GM18498 (cell line): ENCODE measurements around the gene PTPRN2.
"Not testable (repeated sequence)": the region's sequence is repeated elsewhere in the genome, so short reads cannot be mapped to it uniquely, and the experiment has no call there.

ENCODE experiments used
- ATAC-seq: cut with Tn5 transposase; IDR thresholded peaks from one replicate; pipeline ENCODE4 v1.9.1; 2021; ENCODE audit warnings: mild to moderate bottlenecking, moderate library complexity; ENCODE audit not compliant: unreplicated experiment

The PTPRN2 gene

DNA sequence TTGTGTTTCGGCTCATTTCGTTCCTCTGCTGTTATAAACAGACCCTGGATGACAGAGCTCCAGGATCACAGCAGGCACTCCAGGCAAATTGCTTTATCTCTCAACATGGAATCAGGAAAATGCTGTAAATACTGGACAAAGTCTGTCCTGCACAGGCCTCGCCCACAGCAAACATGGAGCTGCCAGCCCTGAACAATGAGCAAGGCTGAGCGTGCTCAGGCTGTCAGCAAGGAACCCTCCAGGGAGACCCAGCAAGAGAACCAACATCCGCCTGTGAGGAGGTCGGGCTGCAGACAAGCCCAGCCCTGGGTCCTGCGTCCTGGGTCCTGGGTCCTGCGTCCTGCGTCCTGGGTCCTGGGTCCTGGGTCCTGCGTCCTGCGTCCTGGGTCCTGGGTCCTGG, 180.8 kb downstream of the PTPRN2 start:
- ATAC-seq: no peak

DNA sequence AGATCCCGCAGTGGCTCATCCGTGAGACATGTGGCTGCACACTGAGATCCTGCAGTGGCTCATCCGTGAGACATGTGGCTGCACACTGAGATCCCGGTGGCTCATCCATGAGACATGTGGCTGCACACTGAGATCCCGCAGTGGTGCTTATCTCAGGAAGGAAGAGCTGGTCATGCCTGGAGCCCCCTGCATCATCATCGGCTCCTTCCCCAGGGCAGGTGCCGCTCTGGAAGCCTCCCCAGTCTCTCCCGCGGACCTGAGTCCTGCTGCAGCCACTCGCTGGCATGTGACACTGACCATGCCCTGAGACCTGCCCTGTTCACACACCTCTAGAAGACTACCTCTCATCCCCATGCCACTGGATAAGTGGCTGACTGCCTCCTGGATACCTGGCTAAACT, 181.3 kb downstream of the PTPRN2 start:
- no peak for ATAC-seq

DNA sequence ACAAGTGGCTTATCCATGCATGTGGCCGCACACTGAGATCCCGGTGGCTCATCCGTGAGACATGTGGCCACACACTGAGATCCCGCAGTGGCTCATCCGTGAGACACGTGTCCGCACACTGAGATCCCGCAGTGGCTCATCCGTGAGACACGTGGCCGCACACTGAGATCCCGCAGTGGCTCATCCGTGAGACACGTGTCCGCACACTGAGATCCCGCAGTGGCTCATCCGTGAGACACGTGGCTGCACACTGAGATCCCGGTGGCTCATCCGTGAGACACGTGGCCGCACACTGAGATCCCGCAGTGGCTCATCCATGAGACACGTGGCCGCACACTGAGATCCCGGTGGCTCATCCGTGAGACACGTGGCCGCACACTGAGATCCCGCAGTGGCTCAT, 181.9 kb downstream of the PTPRN2 start:
- ATAC-seq: not testable (repeated sequence)

DNA sequence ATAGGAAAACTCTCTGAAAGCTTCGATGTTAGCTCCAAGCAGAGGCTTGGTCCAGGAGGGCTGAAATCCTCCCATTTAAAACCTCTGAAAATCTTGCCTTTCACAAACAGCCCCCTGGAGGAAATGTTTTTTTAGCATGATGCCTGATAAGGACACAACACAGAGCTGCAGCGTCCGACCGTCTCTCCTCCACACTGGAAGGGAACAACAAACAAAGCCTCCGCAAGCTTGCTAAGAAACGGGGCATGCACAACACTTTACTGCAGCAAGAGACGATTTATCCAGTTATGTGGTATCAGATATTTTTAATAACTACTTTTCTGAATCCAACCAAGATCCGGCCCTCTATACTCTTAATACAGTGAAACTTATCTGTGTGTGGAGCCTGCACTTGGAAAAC, 182.3 kb downstream of the PTPRN2 start:
- ATAC-seq: no peak

DNA sequence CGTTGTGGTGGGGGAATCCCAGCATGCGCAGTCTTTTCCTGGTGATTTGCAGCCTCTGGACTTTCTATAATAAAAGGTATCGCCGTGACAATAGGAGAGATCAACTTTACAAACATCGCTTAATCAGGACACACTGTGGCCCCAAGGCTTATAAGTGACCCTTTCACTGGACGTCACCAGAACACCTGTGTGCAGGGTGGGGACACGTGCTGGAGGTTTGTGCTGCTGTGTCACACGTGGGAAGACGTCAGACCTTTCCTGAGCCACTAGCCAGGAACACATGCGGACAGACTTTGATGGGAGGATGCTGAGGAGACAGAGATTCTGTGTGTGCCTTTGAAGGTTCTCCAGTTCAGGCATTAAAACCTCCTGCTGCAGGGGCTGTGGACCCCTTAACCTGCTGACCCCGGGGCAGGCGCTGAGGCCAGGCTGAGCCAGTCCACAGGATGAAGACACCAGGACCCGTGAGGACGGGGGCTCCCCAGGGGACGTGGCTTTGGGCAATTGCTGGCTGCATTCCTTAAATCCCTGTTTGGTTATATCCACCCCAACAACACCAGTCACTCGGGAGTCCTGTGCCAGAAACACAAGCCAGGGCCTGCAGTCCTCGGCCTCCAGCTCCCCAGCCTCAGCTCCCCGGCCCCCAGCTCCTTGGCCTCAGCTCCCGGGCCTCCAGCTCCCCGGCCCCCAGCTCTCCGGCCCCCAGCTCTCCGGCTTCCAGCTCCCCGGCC, 183.4 kb downstream of the PTPRN2 start:
- no peak for ATAC-seq

DNA sequence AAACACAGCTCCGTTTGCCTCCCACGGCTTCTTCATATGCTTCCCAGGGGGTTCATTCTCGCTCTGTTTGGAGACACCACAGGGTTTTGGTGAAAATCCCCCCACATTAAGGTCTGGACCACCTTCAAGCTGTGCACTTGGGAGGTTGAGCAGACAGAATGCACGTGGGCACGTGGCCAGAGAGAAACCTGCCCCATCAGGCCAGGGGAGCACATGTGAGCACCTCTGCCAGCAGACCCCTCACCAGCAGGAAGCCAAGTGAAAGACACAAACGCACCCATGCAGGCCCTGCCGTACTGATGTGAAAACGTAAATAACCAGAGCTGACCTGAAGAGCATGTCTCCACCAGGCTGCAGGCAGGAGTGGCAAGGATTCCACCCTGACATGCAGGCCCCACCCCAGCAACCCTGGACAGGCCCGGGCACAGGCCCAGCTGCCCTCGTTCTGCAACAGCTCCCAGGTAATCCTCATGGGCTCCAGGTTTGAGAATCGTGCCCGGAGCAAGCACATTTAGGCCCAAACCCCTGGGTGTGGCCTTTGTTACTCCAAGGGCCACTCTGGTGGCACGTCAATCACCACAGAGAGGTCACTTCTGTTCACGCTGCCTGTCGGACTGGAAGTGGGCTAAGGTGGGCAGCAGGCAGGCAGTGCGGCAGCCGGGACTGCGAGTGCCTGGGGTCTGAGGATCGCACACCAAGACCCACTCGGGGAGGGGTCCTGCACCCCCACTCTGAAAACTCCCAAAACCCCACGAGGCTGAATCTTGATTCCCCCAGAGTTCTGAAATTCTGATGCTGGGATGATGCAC, 184.4 kb downstream of the PTPRN2 start:
- ATAC-seq: no peak

DNA sequence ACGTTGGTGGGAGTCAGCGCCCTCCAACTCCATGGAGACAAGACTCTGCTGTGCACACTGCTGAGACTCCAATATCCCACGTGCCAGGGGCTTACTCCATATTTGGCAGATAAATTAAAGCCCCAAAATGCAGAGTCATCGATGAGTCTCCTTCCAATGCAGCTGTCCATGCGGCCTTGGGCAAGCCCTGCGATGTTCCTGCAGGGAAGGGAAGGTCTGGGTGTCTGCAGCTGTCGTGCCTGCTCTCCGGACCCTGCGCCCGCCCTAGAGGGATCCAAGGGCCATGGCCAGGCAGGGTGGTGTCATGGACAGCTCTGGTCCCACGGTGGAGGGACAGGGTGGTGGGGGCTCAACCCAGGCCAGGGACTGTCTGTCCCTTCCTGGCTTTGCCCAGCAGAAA, 185.2 kb downstream of the PTPRN2 start:
- no peak for ATAC-seq

DNA sequence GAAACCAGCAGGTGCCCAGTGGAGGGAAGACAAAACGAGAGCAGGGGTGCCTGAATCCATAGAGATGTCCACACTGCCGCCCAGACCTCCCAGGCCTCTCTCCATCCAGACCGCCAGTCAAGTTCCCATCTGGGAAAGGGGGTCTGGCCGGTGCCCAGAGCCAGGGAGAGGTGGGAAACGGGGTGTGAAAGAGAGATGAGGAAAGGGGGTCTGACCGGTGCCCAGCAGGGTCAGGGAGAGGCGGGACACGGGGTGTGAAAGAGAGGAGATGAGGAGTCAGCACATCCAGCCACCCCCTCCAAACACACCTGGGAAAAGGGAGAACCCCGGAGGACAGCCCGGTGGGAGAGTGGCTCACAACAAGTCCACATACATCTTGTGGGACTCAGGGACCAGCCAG, 185.8 kb downstream of the PTPRN2 start:
- ATAC-seq: no peak

DNA sequence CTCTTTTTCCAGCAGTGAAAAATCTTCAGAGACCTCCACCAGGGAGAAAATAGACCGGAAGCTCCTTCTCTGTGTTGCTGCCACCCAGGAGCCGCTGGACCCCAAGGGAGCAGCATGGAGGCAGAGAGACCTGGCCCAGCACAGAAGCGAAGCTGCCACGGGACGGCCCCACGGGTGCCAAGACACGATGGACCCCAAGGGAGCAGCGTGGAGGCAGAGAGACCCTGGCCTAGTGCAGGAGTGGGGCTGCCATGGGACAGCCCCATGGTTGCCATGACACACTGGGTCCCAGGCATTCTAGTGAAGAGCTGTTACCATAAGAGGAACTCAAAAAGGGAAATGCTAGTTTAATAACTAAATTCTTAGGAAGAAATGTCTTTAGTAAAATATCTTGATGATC, 186.3 kb downstream of the PTPRN2 start:
- ATAC-seq: no peak

DNA sequence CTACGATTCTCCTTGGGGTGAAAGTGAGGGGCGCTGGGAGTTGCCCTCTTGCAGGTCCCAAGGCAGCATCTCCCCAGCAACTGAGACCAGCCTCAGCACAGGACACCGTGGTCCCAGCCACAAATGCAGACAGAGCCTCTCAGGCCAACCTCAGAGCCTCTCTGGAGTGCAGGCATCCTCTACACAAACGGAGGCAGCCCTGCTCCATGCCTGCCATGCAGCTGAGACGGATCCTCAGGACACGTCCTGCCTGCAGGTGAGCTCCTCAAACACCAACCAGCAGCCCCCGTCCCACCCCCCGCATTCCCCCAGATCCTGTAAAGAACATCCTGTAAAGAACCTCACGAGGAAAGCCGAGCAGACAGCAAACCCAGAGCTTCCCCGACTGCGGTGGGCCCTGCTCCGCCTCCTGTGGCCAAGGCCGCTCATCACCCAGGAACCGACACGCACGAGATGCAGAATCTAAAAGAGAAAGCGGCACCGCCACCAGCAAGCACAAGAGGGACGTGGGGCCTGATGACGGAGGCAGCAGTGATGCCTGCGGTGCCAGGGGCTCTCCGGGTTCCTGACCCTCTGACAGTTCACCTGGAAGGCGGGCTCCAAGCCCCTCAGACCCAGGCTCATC, 186.9 kb downstream of the PTPRN2 start:
- ATAC-seq: no peak

DNA sequence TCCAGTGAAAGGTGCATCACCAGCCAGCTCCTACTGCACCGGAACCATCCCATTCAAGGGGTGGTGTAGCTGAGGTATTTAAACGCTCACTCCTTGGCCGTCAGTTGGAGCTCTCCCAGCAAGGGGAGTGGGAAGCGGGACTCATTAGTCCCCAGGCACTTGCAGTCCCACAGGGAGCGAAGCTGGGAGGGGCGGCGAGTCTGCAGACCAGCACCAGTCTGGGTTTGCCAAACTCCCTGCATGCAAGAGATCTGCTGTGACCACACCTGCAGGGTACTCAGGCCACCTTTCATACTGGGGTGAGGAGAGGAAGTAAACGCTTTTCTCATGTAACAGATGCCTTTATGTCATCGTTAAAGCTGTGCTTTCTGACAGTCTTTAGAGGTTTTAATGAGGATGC, 187.9 kb downstream of the PTPRN2 start:
- no peak for ATAC-seq

DNA sequence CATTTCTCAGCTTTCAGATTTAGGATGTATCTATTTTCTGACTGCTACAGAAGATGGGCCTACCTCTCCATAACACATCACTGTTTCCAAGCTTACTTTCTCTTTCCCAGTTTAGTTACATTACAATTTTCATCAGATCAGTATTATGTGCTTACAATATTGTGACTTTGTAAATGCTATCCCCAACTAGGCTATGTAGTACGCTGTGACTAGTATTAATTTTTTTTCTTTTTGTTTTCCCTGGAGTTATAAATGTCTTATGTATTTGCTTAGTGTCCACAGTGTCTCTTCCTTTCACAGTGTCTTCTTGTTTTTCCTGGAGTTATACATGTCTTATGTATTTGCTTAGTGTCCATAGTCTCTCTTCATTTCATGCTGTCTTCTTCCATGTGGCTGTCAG, 188.9 kb downstream of the PTPRN2 start:
- no peak for ATAC-seq

DNA sequence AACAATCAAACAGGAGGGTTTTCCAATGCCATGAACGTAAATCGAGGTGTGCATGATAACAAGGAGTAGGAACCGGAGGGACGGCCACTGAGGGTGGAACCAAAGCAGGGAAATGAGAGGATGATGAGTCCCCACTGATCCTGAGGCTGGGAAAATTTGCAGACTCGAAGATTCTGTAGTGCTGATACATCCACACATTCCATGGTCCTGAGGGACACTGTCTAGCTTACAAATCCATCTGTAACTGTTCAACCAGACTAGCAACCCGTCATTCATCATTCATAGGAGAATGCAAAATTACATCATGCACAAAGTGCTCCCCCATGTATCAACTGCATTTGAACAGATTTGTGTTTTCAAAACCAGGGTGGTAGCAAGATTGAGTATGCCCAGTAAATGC, 189.7 kb downstream of the PTPRN2 start:
- ATAC-seq: no peak

DNA sequence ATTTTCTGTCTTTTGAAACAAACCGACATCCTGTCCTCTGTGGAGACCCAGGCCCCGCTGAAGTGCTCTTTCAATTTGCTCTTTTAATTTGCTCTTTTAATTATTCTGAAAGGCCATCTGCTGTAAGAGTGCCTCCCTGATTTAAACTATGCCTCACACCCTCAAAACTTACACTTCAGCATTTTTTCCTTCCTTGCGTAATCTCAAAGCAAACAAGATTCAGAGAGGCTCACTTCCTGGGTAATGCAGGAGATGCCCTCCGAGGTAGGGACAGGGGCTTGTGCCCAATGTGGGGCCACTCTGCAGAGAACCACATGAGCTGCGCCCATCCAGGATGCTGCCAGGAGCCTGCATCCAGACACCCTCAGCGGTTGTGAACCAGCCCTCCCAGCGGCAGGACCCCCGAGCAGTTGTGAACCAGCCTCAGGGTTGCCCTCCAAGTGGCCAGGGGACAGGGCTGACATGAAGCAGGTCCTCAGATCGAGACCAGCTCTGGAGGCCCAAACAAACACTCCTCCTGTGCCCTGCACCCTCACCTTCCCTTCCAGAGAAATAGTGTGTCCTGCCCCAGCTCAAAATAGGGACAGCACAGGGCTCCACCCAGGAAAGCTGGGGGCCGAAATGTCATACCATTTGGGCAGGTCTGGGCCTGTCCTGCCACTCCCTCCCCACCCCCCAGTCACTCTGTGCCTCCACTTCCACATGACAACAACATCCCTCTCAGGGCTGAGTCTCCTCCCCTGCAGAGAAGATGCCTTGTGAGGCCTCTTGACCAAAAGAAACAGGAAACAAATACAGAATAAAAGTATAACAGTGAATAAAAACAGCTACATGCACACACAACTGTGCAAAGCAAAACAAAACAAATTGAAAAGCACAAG, 190.4 kb downstream of the PTPRN2 start:
- ATAC-seq: no peak

DNA sequence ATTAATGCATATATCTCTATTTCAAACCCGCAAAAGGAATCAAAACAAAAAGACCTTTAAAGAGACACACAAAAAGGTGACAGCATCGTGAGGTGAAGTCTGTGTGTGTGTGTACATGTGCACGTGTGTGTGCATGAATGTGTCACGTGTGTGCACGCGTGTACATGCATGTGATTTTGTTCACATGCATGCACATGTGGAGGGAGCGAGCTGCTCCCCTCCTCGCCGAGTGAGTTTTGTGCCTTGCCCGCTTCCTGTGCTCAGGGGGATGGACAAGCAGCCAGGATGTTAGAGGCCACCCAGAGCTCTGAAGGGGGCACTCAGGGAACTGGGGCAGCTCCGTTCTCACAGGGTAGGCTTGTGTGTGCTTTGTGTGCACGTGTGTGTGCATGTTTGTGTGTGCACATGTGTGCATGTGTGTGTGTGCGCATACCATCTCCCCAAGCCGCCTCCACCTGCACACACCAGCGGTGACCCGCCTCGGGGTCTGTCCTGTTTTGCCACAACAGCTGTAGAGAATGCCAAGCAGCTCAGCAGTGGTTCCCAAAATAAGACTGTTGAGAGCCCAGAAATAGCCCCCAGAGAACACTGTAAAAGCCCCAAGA, 191.2 kb downstream of the PTPRN2 start:
- no peak for ATAC-seq

DNA sequence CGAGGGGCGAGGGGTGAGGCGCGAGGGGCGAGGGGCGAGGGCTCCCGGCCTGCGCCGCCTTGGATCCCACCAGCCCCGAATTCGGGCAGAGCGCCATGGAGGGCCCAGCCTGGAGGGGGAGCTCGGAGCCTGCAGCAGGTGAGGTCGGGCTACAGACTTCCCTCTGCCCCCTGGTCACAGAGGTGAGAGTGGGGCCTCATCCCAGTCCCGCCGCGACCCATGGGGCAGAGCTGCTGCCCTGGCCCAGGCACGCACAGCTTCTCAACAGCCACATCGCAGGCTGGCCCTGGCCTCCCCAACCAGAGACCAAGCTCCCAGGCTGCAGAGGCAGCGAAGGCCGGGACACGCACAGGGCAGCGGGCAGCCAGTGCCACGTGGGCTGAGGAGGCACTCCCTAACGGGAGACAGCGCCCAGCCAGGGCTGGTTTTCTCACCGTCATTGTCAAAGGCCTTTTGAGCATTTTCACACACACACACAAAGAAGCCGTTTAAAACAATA, 191.8 kb downstream of the PTPRN2 start:
- no peak for ATAC-seq

DNA sequence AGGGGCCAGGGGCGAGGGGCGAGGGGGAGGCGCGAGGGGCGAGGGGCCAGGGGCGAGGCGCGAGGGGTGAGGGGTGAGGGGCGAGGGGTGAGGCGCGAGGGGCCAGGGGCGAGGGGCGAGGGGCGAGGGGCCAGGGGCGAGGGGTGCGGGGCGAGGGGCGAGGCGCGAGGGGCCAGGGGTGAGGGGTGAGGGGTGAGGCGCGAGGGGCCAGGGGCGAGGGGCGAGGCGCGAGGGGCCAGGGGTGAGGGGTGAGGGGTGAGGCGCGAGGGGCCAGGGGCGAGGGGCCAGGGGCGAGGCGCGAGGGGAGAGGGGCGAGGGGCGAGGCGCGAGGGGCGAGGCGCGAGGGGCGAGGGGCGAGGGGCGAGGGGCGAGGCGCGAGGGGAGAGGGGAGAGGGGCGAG, 192.3 kb downstream of the PTPRN2 start:
- ATAC-seq: no peak

DNA sequence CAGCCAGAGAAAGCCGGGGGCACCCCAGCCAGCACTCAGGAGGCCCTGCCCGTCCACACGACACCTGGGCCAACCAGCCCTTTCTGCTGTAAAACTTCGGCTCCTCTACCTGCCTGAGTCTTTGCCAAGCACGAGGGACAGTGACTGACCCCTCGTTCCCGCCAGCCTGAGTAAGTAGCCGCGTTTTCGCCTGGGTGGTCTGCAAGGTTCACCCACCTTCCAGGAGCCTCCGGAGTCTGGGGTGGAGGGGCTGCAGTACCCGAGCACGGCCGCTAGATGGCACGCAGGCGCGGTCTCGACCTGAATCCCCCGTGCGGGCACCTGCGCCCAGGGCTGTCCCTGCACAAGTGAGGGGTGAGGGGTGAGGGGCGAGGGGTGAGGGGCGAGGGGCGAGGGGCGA, 192.7 kb downstream of the PTPRN2 start:
- no peak for ATAC-seq

DNA sequence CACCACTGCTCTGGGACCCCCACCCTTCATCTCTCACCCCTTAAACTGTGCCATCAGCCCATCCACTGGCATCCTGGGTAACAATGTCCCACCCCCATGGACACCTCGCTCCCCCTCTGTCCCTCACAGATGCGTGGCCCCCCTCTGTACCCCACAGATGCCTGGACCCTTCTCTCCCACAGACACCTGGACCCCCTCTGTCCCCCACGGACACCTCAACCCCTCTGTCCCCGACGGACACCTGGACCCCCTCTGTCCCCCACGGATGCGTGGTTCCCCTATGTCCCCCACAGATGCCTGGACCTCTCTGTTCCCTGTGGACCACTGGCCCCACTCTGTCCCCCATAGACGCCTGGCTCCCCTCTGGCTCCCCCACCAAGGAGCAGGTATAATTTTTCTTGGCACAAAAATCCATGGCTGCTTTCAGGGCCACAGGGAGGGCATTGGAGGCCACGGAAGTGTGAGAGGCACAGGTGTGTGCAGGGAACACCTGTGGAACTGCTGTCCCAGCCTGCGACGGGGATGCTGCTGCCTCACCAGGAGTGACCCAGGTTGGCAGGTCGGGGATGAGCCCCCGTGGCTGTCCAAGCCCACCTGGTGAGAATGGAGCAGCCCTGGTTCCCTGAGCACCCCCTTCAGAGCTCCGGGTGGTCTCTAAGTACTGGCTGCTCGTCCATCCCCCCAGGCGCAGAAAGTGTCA, 193.5 kb downstream of the PTPRN2 start:
- no peak for ATAC-seq

DNA sequence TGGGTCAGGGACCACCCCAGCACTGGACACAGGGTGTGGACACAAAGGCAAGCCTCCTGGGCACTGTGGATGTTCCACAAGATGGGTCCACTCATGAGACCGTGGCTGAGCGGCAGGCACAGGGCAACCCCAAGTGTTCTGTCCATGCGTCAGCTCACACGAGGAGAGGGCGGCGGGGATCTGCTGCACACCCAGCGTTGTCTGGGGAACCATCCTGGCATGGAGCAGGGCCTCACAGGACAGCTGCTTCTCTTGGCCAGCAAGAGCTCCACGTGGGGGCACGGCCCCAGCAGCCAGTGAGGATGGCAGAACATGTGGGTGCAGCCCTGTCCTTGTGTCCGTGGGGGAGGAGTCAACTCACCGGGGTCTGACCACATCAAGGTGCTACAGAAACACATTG, 195.4 kb downstream of the PTPRN2 start:
- ATAC-seq: no peak
